Mammary epithelial cell (primary cell): ENCODE results near the gene PDE8B.

Experiments used
- CTCF ChIP-seq, 2 donors: IDR thresholded peaks in 1 of 2; conservative IDR thresholded peaks in 1 of 2; 2 replicates each; pipeline ENCODE4 v1.5.1; 2011 to 2012; ENCODE audit warnings: inconsistent platforms in 2 of 2, low read length in 2 of 2, mild to moderate bottlenecking in 2 of 2, control low read depth in 1 of 2, low read depth in 1 of 2; ENCODE audit not compliant: insufficient read depth in 1 of 2; ENCODE audit errors: extremely low read depth in 1 of 2
- EZH2 ChIP-seq: IDR thresholded peaks from 2 replicates; pipeline ENCODE4 v1.6.1; 2012; ENCODE audit warnings: low read length, inconsistent platforms, borderline replicate concordance

DNA sequence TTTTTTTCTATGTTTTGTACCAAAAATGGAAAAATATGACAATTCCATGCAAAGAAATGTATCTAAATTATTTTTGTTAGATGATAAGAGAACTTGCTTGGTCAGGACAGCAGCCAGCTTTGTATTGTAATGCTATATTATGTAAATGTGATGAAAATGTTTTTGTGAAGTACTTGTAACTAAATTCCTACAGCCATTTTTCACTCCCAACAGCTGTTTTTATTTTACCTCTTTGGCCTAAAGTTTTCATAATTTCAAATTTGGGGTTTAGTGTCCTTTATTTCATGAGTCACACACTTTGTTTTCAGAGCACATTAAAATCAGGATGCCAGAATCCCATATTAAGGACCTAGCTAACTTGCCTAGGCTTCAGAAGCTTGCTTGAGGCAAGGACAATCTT, 217.5 kb downstream of the PDE8B start:
- TF ChIP-seq EZH2: no peak
- no peak for TF ChIP-seq CTCF (conservative IDR thresholded peaks at IDR 0.05 in 1 of 2, IDR thresholded peaks at IDR 0.05 in 1 of 2; ENCODE audit: extremely low read depth in 1 of 2, insufficient read depth in 1 of 2, low read depth in 1 of 2, low read length in 2 of 2)
